GM19463 (cell line): ENCODE measurements around the gene SPRR1A.
"Not testable (repeated sequence)": the region's sequence is repeated elsewhere in the genome, so short reads cannot be mapped to it uniquely, and the experiment has no call there.

ENCODE experiments used
- ATAC-seq: cut with Tn5 transposase; IDR thresholded peaks from one replicate; pipeline ENCODE4 v1.9.1; 2021; ENCODE audit warnings: mild to moderate bottlenecking, moderate library complexity; ENCODE audit not compliant: unreplicated experiment

The SPRR1A gene

GRCh38 chr1:152972196-152972886 lies 11.5 kb upstream of the SPRR1A start:
- no peak for ATAC-seq

- no peak for ATAC-seq
These were observed 7.2 kb upstream of the SPRR1A start for GRCh38 chr1:152976688-152977087.

GRCh38 chr1:152977614-152978013 lies 6.3 kb upstream of the SPRR1A start:
- no peak for ATAC-seq

- ATAC-seq: no peak
These were observed 3.2 kb upstream of the SPRR1A start for GRCh38 chr1:152980676-152981075.

- no peak for ATAC-seq
These were observed 2.6 kb upstream of the SPRR1A start for GRCh38 chr1:152981146-152981871.

- ATAC-seq: no peak
These were observed 1.8 kb upstream of the SPRR1A start for GRCh38 chr1:152982076-152982475.

GRCh38 chr1:152983234-152983633 lies 647 bp upstream of the SPRR1A start:
- ATAC-seq: no peak

GRCh38 chr1:152986578-152986977 lies 2.7 kb downstream of the SPRR1A start:
- ATAC-seq: no peak

GRCh38 chr1:152993186-152993585 lies 9.3 kb downstream of the SPRR1A start:
- no peak for ATAC-seq

GRCh38 chr1:152995842-152996241 lies 12.0 kb downstream of the SPRR1A start:
- no peak for ATAC-seq

GRCh38 chr1:152996633-152997400 lies 12.9 kb downstream of the SPRR1A start:
- no peak for ATAC-seq

- ATAC-seq: no peak
These were observed 14.0 kb downstream of the SPRR1A start for GRCh38 chr1:152997901-152998300.

- no peak for ATAC-seq
These were observed 14.6 kb downstream of the SPRR1A start for GRCh38 chr1:152998476-152998875.

- ATAC-seq: no peak
These were observed 15.9 kb downstream of the SPRR1A start for GRCh38 chr1:152999818-153000217.

- no peak for ATAC-seq
These were observed 16.4 kb downstream of the SPRR1A start for GRCh38 chr1:153000294-153000693.

- ATAC-seq: no peak
These were observed 17.5 kb downstream of the SPRR1A start, which contains the start of gene SPRR3 for GRCh38 chr1:153001382-153001781. Gene SPRR3 (plus strand): TSS chr1:153001749. CDS start chr1:153003021, 1,272 bp downstream.

- ATAC-seq: not testable (repeated sequence)
These were observed 27.4 kb downstream of the SPRR1A start for GRCh38 chr1:153011235-153011758.

- not testable (repeated sequence) for ATAC-seq
These were observed 37.9 kb downstream of the SPRR1A start for GRCh38 chr1:153021829-153022228.

GRCh38 chr1:153022340-153022739 lies 38.5 kb downstream of the SPRR1A start:
- ATAC-seq: not testable (repeated sequence)

GRCh38 chr1:153023109-153023508 lies 39.2 kb downstream of the SPRR1A start:
- ATAC-seq: no peak

GRCh38 chr1:153024413-153024812 lies 40.5 kb downstream of the SPRR1A start:
- no peak for ATAC-seq
